ENCODE data around the gene NT5M. TPM values are rescaled to one million over a fixed set of nuclear protein-coding genes. Genes with fewer than 3 reads are reported as not detected.

Gene NT5M
- total RNA-seq, 1 experiment from 2014 or later = 6.6 TPM

DNA sequence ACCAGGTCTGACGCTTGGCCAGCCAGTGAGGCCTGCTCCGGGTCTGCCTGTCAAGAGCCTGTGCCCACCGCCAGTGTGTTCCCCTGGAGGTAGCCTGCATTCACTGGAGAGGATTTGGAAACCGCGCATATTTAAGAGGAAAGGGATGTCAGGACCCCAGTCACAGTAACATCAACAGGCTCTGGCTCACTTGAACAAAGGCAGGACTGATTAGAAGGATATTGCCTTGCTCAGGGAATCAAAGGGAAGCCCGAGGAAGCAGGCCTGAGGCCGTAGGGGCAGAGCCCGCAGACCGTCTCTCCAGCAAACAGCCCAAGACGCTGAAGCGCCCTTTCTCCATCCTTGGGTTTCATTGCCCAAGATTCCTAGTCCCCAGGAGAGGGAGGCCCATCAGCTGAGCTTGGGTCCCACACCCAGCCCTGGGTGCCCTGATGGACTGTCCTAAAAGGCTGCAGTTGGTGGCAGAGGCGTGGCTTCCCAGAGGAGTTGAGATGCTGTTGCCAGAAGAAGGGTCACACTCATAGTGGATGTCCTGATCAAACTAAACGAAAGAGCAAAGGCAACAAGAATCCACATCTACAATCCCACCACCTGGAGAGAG is 23.2 kb downstream of the NT5M start:
- TF ChIP-seq, protein P1, sequence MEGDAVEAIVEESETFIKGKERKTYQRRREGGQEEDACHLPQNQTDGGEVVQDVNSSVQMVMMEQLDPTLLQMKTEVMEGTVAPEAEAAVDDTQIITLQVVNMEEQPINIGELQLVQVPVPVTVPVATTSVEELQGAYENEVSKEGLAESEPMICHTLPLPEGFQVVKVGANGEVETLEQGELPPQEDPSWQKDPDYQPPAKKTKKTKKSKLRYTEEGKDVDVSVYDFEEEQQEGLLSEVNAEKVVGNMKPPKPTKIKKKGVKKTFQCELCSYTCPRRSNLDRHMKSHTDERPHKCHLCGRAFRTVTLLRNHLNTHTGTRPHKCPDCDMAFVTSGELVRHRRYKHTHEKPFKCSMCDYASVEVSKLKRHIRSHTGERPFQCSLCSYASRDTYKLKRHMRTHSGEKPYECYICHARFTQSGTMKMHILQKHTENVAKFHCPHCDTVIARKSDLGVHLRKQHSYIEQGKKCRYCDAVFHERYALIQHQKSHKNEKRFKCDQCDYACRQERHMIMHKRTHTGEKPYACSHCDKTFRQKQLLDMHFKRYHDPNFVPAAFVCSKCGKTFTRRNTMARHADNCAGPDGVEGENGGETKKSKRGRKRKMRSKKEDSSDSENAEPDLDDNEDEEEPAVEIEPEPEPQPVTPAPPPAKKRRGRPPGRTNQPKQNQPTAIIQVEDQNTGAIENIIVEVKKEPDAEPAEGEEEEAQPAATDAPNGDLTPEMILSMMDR (conservative IDR thresholded peaks at IDR 0.05) = no peak

More for the DNA sequence above, 23.2 kb downstream of the NT5M start:
- no peak overlapping the region for H2BK15ac ChIP-seq (ENCODE audit: low read depth, low read length)
- no peak overlapping the region for H4K8ac ChIP-seq (replicated peaks; ENCODE audit: insufficient read length, low read depth, low read length)
- peaks cover 0 to 9% (median 9%) of the 10 kb centered on the region in 3 experiments; a peak in 4 of 7 replicates for H3K36me3 Mint-ChIP-seq (ENCODE audit: insufficient read depth in 1 of 3, low read depth in 3 of 3)
- H3K27ac ChIP-seq (ENCODE audit: insufficient read length, low read depth, low read length) = no peak overlapping the region
- H2AFZ ChIP-seq (ENCODE audit: low read length) = no peak overlapping the region
- no peaks in the 10 kb centered on the region for H3K79me2 ChIP-seq (ENCODE audit: insufficient read depth, low read length)
- no peaks in the 10 kb centered on the region for H3K79me1 ChIP-seq (ENCODE audit: insufficient read depth, low read depth, low read length, poor library complexity, severe bottlenecking)
- H4K20me1 ChIP-seq (ENCODE audit: control insufficient read depth, insufficient read depth, insufficient read length) = no peaks in the 10 kb centered on the region
- H3K4ac ChIP-seq (ENCODE audit: low read depth, low read length) = no peak overlapping the region
- no peaks in the 10 kb centered on the region for H3K9me3 ChIP-seq (ENCODE audit: control insufficient read depth, low read depth, low read length)
- H3K9me3 Mint-ChIP-seq = no peaks in the 10 kb centered on the region
- H3K14ac ChIP-seq (ENCODE audit: insufficient read depth, low read length) = no peak overlapping the region
- no peak overlapping the region for H3T11ph ChIP-seq (ENCODE audit: low read length)
- H3K27ac Mint-ChIP-seq = no peak overlapping the region
- H3K56ac ChIP-seq (ENCODE audit: insufficient read length, low read depth, low read length) = no peak overlapping the region
- H2BK12ac ChIP-seq (ENCODE audit: insufficient read length, low read depth, low read length) = no peak overlapping the region
- H4K91ac ChIP-seq (ENCODE audit: insufficient read length, low read depth, low read length) = no peak overlapping the region
- no peak overlapping the region for H3K9ac ChIP-seq (ENCODE audit: extremely low read depth, insufficient read length, low read length)
- no peak for DNase-seq
- no peaks in the 10 kb centered on the region for H3K4me1 Mint-ChIP-seq
- H4K5ac ChIP-seq (ENCODE audit: insufficient read length, low read depth, low read length) = no peak overlapping the region
- H2BK120ac ChIP-seq (ENCODE audit: low read depth, low read length, poor library complexity, severe bottlenecking) = no peak overlapping the region
- H3K23me2 ChIP-seq (ENCODE audit: insufficient read length, low read depth, low read length, poor library complexity, severe bottlenecking) = no peaks in the 10 kb centered on the region
- H3K4me1 ChIP-seq (ENCODE audit: insufficient read depth, low read length) = no peaks in the 10 kb centered on the region
- no CpG with 5 or more reads among the region's 13 CpGs for WGBS (ENCODE audit: extremely low coverage, insufficient read length, low lambda C conversion rate)
- H3K4me2 ChIP-seq (ENCODE audit: insufficient read depth, insufficient read length, low read length) = no peak overlapping the region
- H3K18ac ChIP-seq (ENCODE audit: insufficient read length, low read depth, low read length) = no peak overlapping the region
- H2BK20ac ChIP-seq (ENCODE audit: low read depth, low read length, poor library complexity, severe bottlenecking) = no peak overlapping the region
- H3K27me3 Mint-ChIP-seq (ENCODE audit: low read depth) = no peaks in the 10 kb centered on the region
- no peak overlapping the region for H3K4me3 Mint-ChIP-seq
- no peak overlapping the region for H2BK5ac ChIP-seq (ENCODE audit: insufficient read length, low read length)
- no peak overlapping the region for H2AK5ac ChIP-seq (ENCODE audit: insufficient read length, low read length)
- no peaks in the 10 kb centered on the region for H3K27me3 ChIP-seq (ENCODE audit: insufficient read depth, low read length)
- no peak overlapping the region for H3K23ac ChIP-seq (ENCODE audit: insufficient read length, low read depth, low read length)

All from H9 (cell line).